22Rv1 (cell line): ENCODE data around the gene CLIC3.
"Not testable (repeated sequence)": the region's sequence is repeated elsewhere in the genome, so short reads cannot be mapped to it uniquely, and the experiment has no call there.

Source experiments
- H3K27ac ChIP-seq: fragments of 450-650 bp; 2 replicates; pipeline ENCODE4 v1.5.1; 2017
- CTCF ChIP-seq: fragments of 450-650 bp; IDR thresholded peaks from 2 replicates; pipeline ENCODE4 v1.5.1; 2017; ENCODE audit warnings: mild to moderate bottlenecking
- ZFX ChIP-seq: fragments of 450-650 bp; IDR thresholded peaks from 2 replicates; pipeline ENCODE4 v1.6.1; 2017; ENCODE audit warnings: antibody characterized with exemption, borderline replicate concordance

CLIC3 gene

GRCh38 chr9:137006116-137007003 lies 10.0 kb upstream of the CLIC3 start:
- TF ChIP-seq ZFX (no peak), CTCF (no peak)

DNA sequence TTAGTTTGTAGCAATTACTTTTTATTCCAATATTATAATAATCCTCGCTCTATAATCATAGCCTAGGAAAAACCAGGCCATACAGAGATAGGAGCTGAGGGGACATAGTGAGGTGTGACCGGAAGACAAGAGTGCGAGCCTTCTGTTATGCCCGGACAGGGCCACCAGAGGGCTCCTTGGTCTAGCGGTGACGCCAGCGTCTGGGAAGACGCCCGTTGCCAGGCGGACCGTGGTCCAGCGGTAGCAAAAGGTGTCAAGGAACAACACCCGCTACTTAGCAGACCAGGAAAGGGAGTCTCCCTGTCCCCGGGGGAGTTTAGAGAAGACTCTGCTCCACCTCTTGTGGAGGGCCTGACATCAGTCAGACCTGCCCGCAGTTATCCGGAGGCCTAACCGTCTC lies 7.9 kb upstream of the CLIC3 start:
- TF ChIP-seq CTCF = peak; percentile 77
- H3K27ac ChIP-seq = not testable (repeated sequence)

More at GRCh38 chr9:137006116-137007003, 10.0 kb upstream of the CLIC3 start:
- H3K27ac ChIP-seq = no peak overlapping the region

DNA sequence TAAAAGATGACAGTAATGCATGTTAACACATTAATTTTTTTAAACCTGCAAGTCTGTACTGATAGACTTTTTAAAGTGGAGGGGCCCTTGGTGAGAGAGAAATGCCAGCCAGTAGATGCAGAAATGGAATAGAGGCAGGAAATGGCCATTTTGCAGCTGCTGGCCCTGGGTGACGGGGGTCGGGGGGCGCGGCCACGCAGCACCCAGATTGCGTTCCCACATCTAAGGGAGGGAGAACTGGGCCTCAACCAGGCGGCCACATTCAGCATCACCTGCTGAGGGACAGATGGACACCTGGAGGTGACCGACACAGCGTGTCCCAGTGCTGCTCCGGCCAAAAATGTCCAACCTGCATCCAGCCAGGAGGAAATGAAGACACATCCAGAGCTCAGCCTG lies 6.3 kb upstream of the CLIC3 start:
- H3K27ac ChIP-seq = no peak overlapping the region
- no peak for TF ChIP-seq ZFX
- no peak for TF ChIP-seq CTCF

- no peak overlapping the region for H3K27ac ChIP-seq
- TF ChIP-seq CTCF (no peak), ZFX (no peak)
Observed at GRCh38 chr9:137001857-137002645, 5.7 kb upstream of the CLIC3 start.

GRCh38 chr9:137000177-137000930 lies 4.0 kb upstream of the CLIC3 start:
- no peak overlapping the region for H3K27ac ChIP-seq
- TF ChIP-seq CTCF (no peak), ZFX (no peak)

DNA sequence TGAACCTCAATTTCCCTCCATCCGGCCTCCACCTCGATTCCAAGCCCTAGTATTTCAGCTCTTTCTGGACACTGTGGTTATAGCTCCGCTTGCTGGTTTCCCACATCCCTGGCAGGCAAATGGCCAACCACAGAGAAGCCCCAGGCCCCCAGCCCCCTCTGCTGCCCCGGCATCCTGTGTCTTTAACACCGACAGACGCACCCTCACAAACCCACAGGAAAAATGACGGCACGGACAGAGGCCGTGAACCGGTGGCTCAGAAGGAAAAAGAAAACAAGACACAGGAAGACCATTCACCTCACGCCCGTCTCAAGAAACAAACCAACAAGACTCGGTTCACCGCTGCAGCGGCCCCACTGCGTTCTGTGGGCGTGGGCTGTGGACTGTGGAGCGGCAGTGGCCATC lies 1.5 kb upstream of the CLIC3 start:
- peak overlapping the region; percentile 82; the same call in 1 of the 2 replicates for H3K27ac ChIP-seq
- no peak for TF ChIP-seq CTCF
- TF ChIP-seq ZFX = no peak

DNA sequence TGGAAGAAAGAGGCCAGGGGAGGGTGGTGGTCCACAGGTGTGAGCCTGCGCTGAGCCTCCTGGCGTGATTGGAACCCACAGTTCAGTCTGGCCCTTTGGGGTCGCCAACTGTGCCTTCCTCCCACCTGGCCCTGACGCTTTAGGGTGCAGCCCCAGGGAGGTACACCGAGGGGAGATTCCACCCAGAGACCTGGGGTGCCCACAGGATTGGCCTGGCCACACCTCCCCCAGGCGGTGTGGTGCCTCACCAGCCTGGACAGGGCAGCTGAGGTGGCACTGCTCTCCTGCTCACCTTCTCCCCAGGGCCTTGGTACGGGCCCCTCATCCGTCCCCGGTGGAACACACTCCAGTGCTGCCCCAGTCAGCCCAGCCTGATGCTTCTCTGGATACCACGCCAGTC lies 1.0 kb upstream of the CLIC3 start:
- peak overlapping the region; percentile 82 for H3K27ac ChIP-seq
- TF ChIP-seq CTCF (no peak), ZFX (no peak)
